ENCODE data around the gene SPTA1. TPM values are rescaled to one million over a fixed set of nuclear protein-coding genes. Genes with fewer than 3 reads are reported as not detected.

SPTA1 gene
- total RNA-seq, 4 donors from 2014 or later: 0.02 TPM; not detected in 3

DNA sequence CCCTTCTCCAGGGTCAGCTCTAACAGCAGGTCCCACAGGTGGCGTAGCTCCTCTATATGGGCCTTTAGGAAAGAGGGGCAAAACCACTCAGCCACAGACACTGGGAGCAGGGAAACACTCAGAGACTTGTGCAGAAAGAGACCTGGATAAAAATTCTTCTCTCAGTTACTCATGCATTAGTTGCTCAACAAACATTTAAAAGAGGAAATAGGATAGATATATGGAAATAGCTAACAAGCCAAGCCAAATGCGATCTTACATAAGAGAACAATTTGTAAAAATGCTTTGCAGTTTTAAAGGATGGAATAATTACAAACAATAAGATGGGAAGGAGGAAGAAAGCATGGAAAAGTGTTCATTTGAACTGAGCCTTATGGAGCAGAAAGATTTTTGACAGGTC, 4.9 kb downstream of the SPTA1 start:
- no peak for TF ChIP-seq POLR2A (IDR thresholded peaks at IDR 0.05)
- TF ChIP-seq, protein P1, sequence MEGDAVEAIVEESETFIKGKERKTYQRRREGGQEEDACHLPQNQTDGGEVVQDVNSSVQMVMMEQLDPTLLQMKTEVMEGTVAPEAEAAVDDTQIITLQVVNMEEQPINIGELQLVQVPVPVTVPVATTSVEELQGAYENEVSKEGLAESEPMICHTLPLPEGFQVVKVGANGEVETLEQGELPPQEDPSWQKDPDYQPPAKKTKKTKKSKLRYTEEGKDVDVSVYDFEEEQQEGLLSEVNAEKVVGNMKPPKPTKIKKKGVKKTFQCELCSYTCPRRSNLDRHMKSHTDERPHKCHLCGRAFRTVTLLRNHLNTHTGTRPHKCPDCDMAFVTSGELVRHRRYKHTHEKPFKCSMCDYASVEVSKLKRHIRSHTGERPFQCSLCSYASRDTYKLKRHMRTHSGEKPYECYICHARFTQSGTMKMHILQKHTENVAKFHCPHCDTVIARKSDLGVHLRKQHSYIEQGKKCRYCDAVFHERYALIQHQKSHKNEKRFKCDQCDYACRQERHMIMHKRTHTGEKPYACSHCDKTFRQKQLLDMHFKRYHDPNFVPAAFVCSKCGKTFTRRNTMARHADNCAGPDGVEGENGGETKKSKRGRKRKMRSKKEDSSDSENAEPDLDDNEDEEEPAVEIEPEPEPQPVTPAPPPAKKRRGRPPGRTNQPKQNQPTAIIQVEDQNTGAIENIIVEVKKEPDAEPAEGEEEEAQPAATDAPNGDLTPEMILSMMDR (IDR thresholded peaks at IDR 0.05): no peak
- intact Hi-C loops (cut with DNase I; ENCODE audit: low total_unique reads): no loop called here
- 84 to 86% methylated on average over 2 of the region's 2 CpGs for WGBS, 2 donors
- DNase-seq (ENCODE audit: low spot score in 2 of 2): no peak
- H3K4me3 ChIP-seq (ENCODE audit: low read depth, poor library complexity, severe bottlenecking): no peak overlapping the region

DNA sequence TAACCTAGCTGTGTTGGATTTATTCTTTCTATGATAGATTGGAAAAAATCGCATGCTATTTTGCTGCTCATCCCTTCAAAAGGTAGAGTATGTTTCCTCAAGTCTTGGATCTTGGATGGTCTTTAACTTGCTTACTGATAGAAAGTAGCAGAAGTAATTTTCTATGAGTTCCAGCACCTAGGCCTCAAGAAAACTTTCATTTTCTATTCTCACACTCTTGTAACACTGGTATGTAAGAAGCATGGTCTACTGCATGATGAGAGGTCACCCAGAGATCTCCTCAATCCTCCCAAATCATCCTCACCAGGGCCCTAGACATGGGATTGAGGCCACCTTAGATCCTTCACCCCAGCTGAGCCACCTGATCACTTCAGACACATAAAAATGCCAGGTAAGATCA, 7.2 kb downstream of the SPTA1 start:
- 89 to 97% methylated on average over 1 of the region's 1 CpG for WGBS, 2 donors
- no peak overlapping the region for H3K4me3 ChIP-seq (ENCODE audit: low read depth, poor library complexity, severe bottlenecking)
- intact Hi-C loops (cut with DNase I; ENCODE audit: low total_unique reads): no loop called here
- no peak for DNase-seq (ENCODE audit: low spot score in 2 of 2)
- TF ChIP-seq POLR2A (IDR thresholded peaks at IDR 0.05): no peak
- TF ChIP-seq, protein P1 (IDR thresholded peaks at IDR 0.05): no peak

DNA sequence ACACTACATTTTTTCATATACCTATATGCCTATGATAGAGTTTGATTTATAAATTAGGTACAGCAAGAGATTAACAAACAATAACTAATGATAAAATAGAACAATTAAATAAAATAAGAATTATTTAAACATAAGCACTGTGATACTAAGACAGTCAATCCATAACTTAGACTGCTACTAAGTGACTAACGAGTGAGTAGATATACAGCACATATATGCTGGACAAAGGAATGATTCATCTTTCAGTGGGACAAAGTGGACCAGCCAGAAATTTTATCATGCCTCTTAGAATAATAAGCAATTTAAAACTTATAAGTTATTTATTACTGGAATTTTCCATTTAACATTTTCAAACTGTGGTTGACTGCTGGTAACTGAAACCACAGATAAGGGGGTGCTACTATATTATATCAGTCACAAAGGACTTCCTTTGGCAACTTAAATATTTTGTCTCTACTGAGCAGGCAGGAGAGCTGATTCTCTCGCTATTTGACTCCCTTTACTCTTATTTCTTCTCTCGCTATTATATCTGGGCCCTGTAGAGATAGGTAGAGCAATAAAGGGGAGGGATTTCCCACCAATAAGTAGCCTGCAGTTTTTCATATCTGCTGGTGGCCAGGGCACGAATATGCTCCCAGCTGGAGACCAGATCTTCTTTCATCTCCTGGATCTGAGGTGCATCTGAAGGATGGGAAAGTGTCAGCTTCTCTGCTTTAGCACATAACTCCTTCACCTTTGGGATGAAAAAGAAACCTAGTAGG, 10.8 kb downstream of the SPTA1 start:
- intact Hi-C loops (cut with DNase I; ENCODE audit: low total_unique reads): no loop called here
- 56 to 63% methylated on average over 4 of the region's 4 CpGs for WGBS, 2 donors
- TF ChIP-seq, protein P1 (IDR thresholded peaks at IDR 0.05): no peak
- TF ChIP-seq POLR2A (IDR thresholded peaks at IDR 0.05): no peak
- no peak for DNase-seq (ENCODE audit: low spot score in 2 of 2)
- H3K4me3 ChIP-seq (ENCODE audit: low read depth, poor library complexity, severe bottlenecking): no peak overlapping the region

DNA sequence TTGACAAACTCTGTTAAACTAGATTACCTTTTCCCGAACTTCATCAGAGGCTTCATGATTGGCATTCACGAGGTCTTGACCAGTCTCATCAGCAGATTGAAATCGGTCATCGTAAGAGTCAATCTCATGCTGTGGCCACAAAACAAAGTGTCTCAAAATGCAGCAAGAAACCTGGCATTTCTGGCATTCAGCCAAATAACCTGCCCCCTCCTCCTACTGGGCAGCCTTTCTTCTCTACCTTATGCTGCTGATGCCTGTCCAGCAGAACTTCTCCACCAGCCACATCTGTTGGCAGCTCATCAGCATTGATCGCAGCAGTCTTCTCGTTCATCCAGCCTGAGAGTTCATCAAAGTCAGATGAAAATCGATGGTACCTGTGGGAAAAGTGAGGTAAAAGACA, 12.2 kb downstream of the SPTA1 start:
- no peak for DNase-seq (ENCODE audit: low spot score in 2 of 2)
- H3K4me3 ChIP-seq (ENCODE audit: low read depth, poor library complexity, severe bottlenecking): no peak overlapping the region
- WGBS, 2 donors: 90 to 91% methylated on average over 7 of the region's 7 CpGs
- intact Hi-C loops (cut with DNase I; ENCODE audit: low total_unique reads): no loop called here
- TF ChIP-seq, protein P1 (IDR thresholded peaks at IDR 0.05): no peak
- no peak for TF ChIP-seq POLR2A (IDR thresholded peaks at IDR 0.05)

DNA sequence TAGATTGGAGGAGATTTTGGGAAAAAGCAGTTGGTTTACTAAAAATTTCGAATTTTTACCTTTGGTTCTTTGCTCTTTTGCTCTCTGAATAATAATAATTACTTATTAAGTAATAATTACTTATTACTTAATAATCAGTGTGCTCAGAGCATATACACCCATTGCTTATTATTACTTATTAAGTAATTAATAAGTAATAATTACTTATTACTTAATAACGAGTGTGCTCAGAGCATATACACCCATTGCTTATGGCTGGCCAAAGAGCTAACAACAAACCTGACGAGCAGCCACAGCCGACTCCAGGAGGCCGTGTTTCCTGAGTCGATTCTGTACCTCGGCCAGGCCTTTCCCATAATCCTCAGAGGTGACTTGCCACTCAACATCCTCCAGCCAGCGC, 20.5 kb downstream of the SPTA1 start:
- no peak overlapping the region for H3K4me3 ChIP-seq (ENCODE audit: low read depth, poor library complexity, severe bottlenecking)
- no peak for DNase-seq (ENCODE audit: low spot score in 2 of 2)
- intact Hi-C loops (cut with DNase I; ENCODE audit: low total_unique reads): no loop called here
- 78 to 85% methylated on average over 8 of the region's 8 CpGs for WGBS, 2 donors
- TF ChIP-seq, protein P1 (IDR thresholded peaks at IDR 0.05): no peak
- no peak for TF ChIP-seq POLR2A (IDR thresholded peaks at IDR 0.05)

DNA sequence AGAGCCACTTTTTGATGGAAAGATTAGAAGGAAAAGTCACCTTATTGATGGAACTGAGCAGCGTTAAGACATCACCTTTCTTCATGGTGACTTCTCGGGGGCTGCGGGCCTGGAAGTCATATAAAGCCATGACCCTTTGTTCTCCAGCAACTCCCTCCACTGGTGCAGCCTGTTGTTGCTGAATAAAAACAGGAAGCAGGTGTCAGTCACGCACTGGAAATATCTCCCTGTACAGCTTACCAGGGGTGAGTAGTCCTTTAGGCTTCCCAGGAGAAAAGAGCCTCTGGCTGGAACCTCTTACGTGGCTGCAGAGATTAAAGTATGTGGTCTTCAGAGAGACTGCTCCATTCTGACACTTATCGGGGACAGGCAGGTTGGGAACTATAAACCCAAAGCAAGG, 31.9 kb downstream of the SPTA1 start:
- TF ChIP-seq POLR2A (IDR thresholded peaks at IDR 0.05): no peak
- TF ChIP-seq, protein P1 (IDR thresholded peaks at IDR 0.05): no peak

More for the DNA sequence above, 31.9 kb downstream of the SPTA1 start:
- DNase-seq (ENCODE audit: low spot score in 2 of 2): no peak
- intact Hi-C loops (cut with DNase I; ENCODE audit: low total_unique reads): no loop called here
- H3K4me3 ChIP-seq (ENCODE audit: low read depth, poor library complexity, severe bottlenecking): no peak overlapping the region
- 55 to 61% methylated on average over 6 of the region's 6 CpGs for WGBS, 2 donors

Data from lower leg skin (tissue), 4 donors.